ENCODE measurements around the gene ZNF318. TPM values are rescaled to one million over a fixed set of nuclear protein-coding genes. Genes with fewer than 3 reads are reported as not detected.

The ZNF318 gene
- polyA plus RNA-seq, 1 donor from 2014 or later: 11.7 TPM

DNA sequence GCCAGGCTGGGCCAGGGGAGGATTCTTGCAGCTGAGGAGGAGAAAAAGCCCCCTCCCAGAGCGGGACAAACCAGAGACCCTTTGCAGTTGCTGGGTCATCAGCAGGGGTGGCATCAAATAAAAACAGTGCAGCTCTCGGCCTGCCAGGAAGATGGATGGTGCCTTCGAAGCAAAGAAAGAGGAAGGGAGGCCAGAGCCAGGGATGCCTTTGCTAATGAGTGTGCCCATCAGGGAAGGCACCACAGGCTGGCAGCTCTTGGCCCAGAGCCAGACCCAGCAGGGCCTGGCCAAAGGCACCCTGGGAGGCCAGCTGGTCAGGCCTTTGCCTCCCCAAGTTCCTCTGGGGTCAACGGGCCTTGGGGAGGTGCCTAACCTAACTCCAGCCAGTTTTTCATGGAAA is 26.3 kb upstream of the ZNF318 start:
- Histone ChIP-seq H3K4me3 (ENCODE audit: low read length) (no peak overlapping the region), H3K79me2 (replicated peaks; ENCODE audit: insufficient read depth, low read length) (no peaks in the 10 kb centered on the region), H3F3A (ENCODE audit: insufficient read depth, low read length, poor library complexity, severe bottlenecking) (no peaks in the 10 kb centered on the region), H3K27ac (ENCODE audit: low read length) (no peak overlapping the region), H3K9me2 (ENCODE audit: insufficient read depth, low read length) (no peaks in the 10 kb centered on the region), H3K9me3 (ENCODE audit: low read length) (no peaks in the 10 kb centered on the region), H3K4me2 (ENCODE audit: low read length) (no peak overlapping the region), H3K27me3 (ENCODE audit: insufficient read depth, low read depth, low read length) (no peaks in the 10 kb centered on the region), H4K20me1 (ENCODE audit: insufficient read depth) (no peaks in the 10 kb centered on the region), H2AFZ (ENCODE audit: low read depth, low read length) (no peak overlapping the region), H3K36me3 (ENCODE audit: insufficient read depth, low read length) (no peaks in the 10 kb centered on the region), H3K9ac (ENCODE audit: low read length) (no peak overlapping the region)
- TF ChIP-seq EZH2 (IDR thresholded peaks at IDR 0.05; ENCODE audit: borderline replicate concordance, insufficient read depth, low read length, poor library complexity, severe bottlenecking) (no peak), RAD21 (conservative IDR thresholded peaks at IDR 0.05) (no peak), EP300 (conservative IDR thresholded peaks at IDR 0.05; ENCODE audit: poor library complexity, severe bottlenecking) (no peak), SMC3 (conservative IDR thresholded peaks at IDR 0.05; ENCODE audit: poor library complexity) (no peak), POLR2AphosphoS5 (IDR thresholded peaks at IDR 0.05) (no peak)
- TF ChIP-seq, protein P1, sequence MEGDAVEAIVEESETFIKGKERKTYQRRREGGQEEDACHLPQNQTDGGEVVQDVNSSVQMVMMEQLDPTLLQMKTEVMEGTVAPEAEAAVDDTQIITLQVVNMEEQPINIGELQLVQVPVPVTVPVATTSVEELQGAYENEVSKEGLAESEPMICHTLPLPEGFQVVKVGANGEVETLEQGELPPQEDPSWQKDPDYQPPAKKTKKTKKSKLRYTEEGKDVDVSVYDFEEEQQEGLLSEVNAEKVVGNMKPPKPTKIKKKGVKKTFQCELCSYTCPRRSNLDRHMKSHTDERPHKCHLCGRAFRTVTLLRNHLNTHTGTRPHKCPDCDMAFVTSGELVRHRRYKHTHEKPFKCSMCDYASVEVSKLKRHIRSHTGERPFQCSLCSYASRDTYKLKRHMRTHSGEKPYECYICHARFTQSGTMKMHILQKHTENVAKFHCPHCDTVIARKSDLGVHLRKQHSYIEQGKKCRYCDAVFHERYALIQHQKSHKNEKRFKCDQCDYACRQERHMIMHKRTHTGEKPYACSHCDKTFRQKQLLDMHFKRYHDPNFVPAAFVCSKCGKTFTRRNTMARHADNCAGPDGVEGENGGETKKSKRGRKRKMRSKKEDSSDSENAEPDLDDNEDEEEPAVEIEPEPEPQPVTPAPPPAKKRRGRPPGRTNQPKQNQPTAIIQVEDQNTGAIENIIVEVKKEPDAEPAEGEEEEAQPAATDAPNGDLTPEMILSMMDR (IDR thresholded peaks at IDR 0.05; ENCODE audit: poor library complexity, severe bottlenecking): no peak
- TF ChIP-seq, protein P2, sequence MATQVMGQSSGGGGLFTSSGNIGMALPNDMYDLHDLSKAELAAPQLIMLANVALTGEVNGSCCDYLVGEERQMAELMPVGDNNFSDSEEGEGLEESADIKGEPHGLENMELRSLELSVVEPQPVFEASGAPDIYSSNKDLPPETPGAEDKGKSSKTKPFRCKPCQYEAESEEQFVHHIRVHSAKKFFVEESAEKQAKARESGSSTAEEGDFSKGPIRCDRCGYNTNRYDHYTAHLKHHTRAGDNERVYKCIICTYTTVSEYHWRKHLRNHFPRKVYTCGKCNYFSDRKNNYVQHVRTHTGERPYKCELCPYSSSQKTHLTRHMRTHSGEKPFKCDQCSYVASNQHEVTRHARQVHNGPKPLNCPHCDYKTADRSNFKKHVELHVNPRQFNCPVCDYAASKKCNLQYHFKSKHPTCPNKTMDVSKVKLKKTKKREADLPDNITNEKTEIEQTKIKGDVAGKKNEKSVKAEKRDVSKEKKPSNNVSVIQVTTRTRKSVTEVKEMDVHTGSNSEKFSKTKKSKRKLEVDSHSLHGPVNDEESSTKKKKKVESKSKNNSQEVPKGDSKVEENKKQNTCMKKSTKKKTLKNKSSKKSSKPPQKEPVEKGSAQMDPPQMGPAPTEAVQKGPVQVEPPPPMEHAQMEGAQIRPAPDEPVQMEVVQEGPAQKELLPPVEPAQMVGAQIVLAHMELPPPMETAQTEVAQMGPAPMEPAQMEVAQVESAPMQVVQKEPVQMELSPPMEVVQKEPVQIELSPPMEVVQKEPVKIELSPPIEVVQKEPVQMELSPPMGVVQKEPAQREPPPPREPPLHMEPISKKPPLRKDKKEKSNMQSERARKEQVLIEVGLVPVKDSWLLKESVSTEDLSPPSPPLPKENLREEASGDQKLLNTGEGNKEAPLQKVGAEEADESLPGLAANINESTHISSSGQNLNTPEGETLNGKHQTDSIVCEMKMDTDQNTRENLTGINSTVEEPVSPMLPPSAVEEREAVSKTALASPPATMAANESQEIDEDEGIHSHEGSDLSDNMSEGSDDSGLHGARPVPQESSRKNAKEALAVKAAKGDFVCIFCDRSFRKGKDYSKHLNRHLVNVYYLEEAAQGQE (IDR thresholded peaks at IDR 0.05; ENCODE audit: borderline replicate concordance): no peak

DNA sequence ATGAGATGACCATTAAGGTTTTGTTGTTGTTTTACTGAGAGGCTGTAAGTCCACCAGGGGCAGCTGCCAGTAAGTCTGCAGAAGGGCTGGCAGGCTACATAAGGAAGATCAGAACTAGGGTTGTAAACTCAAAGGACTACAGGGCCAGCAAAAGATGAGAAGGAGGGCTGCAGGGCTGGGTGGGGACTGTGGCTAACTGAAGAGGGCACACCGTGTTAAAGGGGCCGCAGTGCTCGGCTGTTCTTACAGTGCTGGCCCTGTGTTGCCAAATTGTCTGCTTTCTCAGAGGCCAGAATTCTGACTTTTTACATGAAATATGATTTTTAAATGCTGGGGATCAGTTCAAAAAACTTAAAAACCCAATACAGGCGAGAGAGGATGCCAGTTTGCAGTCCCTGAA is 25.5 kb upstream of the ZNF318 start:
- Histone ChIP-seq H4K20me1 (ENCODE audit: insufficient read depth) (no peaks in the 10 kb centered on the region), H2AFZ (ENCODE audit: low read depth, low read length) (no peak overlapping the region), H3K27ac (ENCODE audit: low read length) (no peak overlapping the region), H3F3A (ENCODE audit: insufficient read depth, low read length, poor library complexity, severe bottlenecking) (no peaks in the 10 kb centered on the region), H3K9me3 (ENCODE audit: low read length) (no peaks in the 10 kb centered on the region), H3K4me3 (ENCODE audit: low read length) (no peak overlapping the region), H3K36me3 (ENCODE audit: insufficient read depth, low read length) (no peaks in the 10 kb centered on the region), H3K9ac (ENCODE audit: low read length) (no peak overlapping the region), H3K9me2 (ENCODE audit: insufficient read depth, low read length) (no peaks in the 10 kb centered on the region), H3K27me3 (ENCODE audit: insufficient read depth, low read depth, low read length) (no peaks in the 10 kb centered on the region), H3K79me2 (replicated peaks; ENCODE audit: insufficient read depth, low read length) (no peaks in the 10 kb centered on the region), H3K4me2 (ENCODE audit: low read length) (no peak overlapping the region)
- TF ChIP-seq EZH2 (IDR thresholded peaks at IDR 0.05; ENCODE audit: borderline replicate concordance, insufficient read depth, low read length, poor library complexity, severe bottlenecking) (no peak), TAF1 (IDR thresholded peaks at IDR 0.05; ENCODE audit: low read depth) (no peak), MXI1 (conservative IDR thresholded peaks at IDR 0.05; ENCODE audit: poor library complexity, severe bottlenecking) (no peak), RAD21 (conservative IDR thresholded peaks at IDR 0.05) (no peak), SMC3 (conservative IDR thresholded peaks at IDR 0.05; ENCODE audit: poor library complexity) (no peak), POLR2AphosphoS5 (IDR thresholded peaks at IDR 0.05) (no peak), EP300 (conservative IDR thresholded peaks at IDR 0.05; ENCODE audit: poor library complexity, severe bottlenecking) (no peak)
- TF ChIP-seq, protein P1 (IDR thresholded peaks at IDR 0.05; ENCODE audit: poor library complexity, severe bottlenecking): no peak
- TF ChIP-seq, protein P2 (IDR thresholded peaks at IDR 0.05; ENCODE audit: borderline replicate concordance): no peak

All from neural cell (in vitro differentiated cells).